Measurements from ENCODE around the gene ABCC3.

ABCC3 gene

DNA sequence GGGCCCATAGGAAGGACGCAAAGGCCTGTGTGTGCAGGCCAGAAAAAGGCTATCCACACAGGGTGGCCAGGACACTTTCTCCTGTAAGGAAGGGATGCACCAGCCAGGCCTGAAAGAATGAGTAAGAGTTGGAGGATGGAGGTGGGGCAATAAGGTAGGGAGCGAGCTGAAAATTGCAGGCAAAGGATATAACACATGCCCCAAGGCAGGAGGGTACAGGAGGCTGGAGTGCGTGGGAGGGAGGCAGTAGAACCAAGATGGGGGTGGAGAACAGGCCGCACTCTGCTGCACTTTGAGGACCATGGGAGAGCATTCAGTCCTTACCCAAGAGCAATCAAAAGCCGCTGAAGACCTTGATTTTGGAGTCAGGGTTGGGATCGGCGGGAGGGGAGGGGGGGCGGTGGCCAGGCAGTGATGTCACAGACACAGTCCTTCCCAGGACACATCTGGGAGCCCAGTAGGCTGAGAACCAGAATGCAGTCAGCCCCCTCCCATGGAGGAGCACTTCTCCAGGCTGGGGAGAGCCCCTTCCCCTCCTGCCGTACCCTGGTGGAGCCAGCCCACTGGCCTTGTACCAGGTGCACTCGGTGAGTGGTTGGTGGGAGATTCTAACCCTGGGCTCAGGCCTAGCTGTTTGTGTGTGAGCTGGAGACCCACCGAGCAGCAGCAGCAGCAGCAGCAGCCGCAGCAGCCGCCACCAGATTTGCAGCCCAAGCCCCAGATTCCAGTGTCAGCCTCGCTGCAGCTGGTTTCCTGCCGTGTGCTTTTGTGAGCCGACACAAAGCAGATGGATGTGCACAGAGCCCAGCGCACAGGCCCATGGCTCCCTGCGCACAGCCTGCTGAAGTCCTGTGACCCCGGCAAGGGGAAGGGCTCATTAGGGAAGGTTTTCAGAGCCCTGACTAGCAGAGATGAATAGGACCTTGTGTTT lies 55.5 kb downstream of the ABCC3 start:
- WGBS, 2 donors (ENCODE audit: extremely low coverage in 2 of 2, insufficient read length in 2 of 2, insufficient replicate concordance in 1 of 2) = no CpG with 5 or more reads among the region's 19 CpGs
- Histone ChIP-seq H3K4me2 (ENCODE audit: insufficient read depth, low read length, poor library complexity, severe bottlenecking) (peak overlapping the region; percentile 39), H3K18ac (ENCODE audit: low read length) (peak overlapping the region; percentile 93), H3K27me3 (ENCODE audit: control insufficient read depth in 3 of 3, insufficient read depth in 3 of 3, low read depth in 1 of 3, low read length in 3 of 3) (no peaks in the 10 kb centered on the region), H3K36me3 (replicated peaks in 1 of 2; ENCODE audit: control insufficient read depth in 2 of 2, insufficient read depth in 2 of 2, low read length in 2 of 2) (peaks cover 2 to 27% of the 10 kb centered on the region in 2 donors), H3K4me1 (ENCODE audit: control insufficient read depth in 2 of 2, insufficient read depth in 1 of 2, low read depth in 1 of 2, low read length in 2 of 2) (peaks cover 37 to 38% of the 10 kb centered on the region in 2 donors), H2BK15ac (ENCODE audit: low read length) (peak overlapping the region; percentile 40), H3K9me3 (replicated peaks in 1 of 2; ENCODE audit: control insufficient read depth in 2 of 2, insufficient read depth in 1 of 2, low read depth in 1 of 2, low read length in 2 of 2) (no peaks in the 10 kb centered on the region), H3K27ac (replicated peaks; ENCODE audit: low read length) (peak overlapping the region; percentile 99), H2BK120ac (ENCODE audit: low read depth, low read length) (peak overlapping the region; percentile 66), H3K14ac (ENCODE audit: low read length) (no peak overlapping the region), H3K4me3 (ENCODE audit: low read length in 2 of 2) (peak overlapping the region in 1 of 2 donors; percentile 42), H2AFZ (ENCODE audit: low read length) (peak overlapping the region; percentile 85), H4K8ac (ENCODE audit: low read depth, low read length) (no peak overlapping the region), H3K79me1 (ENCODE audit: low read depth, low read length) (no peaks in the 10 kb centered on the region), H3K4ac (ENCODE audit: low read length) (peak overlapping the region; percentile 2), H4K91ac (ENCODE audit: low read depth, low read length, poor library complexity) (peak overlapping the region; percentile 7), H2BK12ac (ENCODE audit: low read length) (peak overlapping the region; percentile 84), H3K9ac (ENCODE audit: low read depth, low read length, poor library complexity) (peak overlapping the region; percentile 63), H2BK5ac (ENCODE audit: low read length) (peak overlapping the region; percentile 35), H2AK5ac (ENCODE audit: low read depth, low read length) (peak overlapping the region; percentile 60), H3K23ac (ENCODE audit: low read depth, low read length, poor library complexity) (no peak overlapping the region)
- DNase-seq (ENCODE audit: low spot score) = peak; percentile 88

DNA sequence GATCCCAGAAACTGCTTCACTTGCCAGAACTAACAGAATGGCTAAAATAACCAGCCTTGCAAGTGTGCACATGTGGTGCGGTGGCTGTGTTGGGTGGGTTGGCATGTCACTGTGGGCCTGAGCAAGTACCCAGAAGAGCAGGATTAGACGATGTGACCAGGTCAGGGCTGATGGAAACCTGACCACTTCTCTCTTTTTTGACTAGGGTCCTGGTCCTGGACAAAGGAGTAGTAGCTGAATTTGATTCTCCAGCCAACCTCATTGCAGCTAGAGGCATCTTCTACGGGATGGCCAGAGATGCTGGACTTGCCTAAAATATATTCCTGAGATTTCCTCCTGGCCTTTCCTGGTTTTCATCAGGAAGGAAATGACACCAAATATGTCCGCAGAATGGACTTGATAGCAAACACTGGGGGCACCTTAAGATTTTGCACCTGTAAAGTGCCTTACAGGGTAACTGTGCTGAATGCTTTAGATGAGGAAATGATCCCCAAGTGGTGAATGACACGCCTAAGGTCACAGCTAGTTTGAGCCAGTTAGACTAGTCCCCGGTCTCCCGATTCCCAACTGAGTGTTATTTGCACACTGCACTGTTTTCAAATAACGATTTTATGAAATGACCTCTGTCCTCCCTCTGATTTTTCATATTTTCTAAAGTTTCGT lies 56.3 kb downstream of the ABCC3 start:
- Histone ChIP-seq H3K27me3 (ENCODE audit: control insufficient read depth in 3 of 3, insufficient read depth in 3 of 3, low read depth in 1 of 3, low read length in 3 of 3) (no peaks in the 10 kb centered on the region), H3K18ac (ENCODE audit: low read length) (peak overlapping the region; percentile 46), H3K4ac (ENCODE audit: low read length) (no peak overlapping the region), H2BK15ac (ENCODE audit: low read length) (no peak overlapping the region), H4K8ac (ENCODE audit: low read depth, low read length) (no peak overlapping the region), H2BK12ac (ENCODE audit: low read length) (no peak overlapping the region), H3K14ac (ENCODE audit: low read length) (no peak overlapping the region), H4K91ac (ENCODE audit: low read depth, low read length, poor library complexity) (no peak overlapping the region), H3K4me3 (ENCODE audit: low read length in 2 of 2) (peak overlapping the region in 1 of 2 donors; percentile 42), H3K27ac (replicated peaks; ENCODE audit: low read length) (peak overlapping the region; percentile 99), H2BK120ac (ENCODE audit: low read depth, low read length) (no peak overlapping the region), H3K4me1 (ENCODE audit: control insufficient read depth in 2 of 2, insufficient read depth in 1 of 2, low read depth in 1 of 2, low read length in 2 of 2) (peaks cover 37 to 38% of the 10 kb centered on the region in 2 donors), H3K36me3 (replicated peaks in 1 of 2; ENCODE audit: control insufficient read depth in 2 of 2, insufficient read depth in 2 of 2, low read length in 2 of 2) (peaks cover 10 to 35% of the 10 kb centered on the region in 2 donors), H3K23ac (ENCODE audit: low read depth, low read length, poor library complexity) (no peak overlapping the region), H2AK5ac (ENCODE audit: low read depth, low read length) (no peak overlapping the region), H2AFZ (ENCODE audit: low read length) (peak overlapping the region; percentile 85), H3K9ac (ENCODE audit: low read depth, low read length, poor library complexity) (no peak overlapping the region), H3K4me2 (ENCODE audit: insufficient read depth, low read length, poor library complexity, severe bottlenecking) (no peak overlapping the region), H2BK5ac (ENCODE audit: low read length) (no peak overlapping the region), H3K9me3 (replicated peaks in 1 of 2; ENCODE audit: control insufficient read depth in 2 of 2, insufficient read depth in 1 of 2, low read depth in 1 of 2, low read length in 2 of 2) (no peaks in the 10 kb centered on the region), H3K79me1 (ENCODE audit: low read depth, low read length) (no peaks in the 10 kb centered on the region)
- DNase-seq (ENCODE audit: low spot score) = no peak
- WGBS, 2 donors (ENCODE audit: extremely low coverage in 2 of 2, insufficient read length in 2 of 2, insufficient replicate concordance in 1 of 2) = no CpG with 5 or more reads among the region's 9 CpGs

DNA sequence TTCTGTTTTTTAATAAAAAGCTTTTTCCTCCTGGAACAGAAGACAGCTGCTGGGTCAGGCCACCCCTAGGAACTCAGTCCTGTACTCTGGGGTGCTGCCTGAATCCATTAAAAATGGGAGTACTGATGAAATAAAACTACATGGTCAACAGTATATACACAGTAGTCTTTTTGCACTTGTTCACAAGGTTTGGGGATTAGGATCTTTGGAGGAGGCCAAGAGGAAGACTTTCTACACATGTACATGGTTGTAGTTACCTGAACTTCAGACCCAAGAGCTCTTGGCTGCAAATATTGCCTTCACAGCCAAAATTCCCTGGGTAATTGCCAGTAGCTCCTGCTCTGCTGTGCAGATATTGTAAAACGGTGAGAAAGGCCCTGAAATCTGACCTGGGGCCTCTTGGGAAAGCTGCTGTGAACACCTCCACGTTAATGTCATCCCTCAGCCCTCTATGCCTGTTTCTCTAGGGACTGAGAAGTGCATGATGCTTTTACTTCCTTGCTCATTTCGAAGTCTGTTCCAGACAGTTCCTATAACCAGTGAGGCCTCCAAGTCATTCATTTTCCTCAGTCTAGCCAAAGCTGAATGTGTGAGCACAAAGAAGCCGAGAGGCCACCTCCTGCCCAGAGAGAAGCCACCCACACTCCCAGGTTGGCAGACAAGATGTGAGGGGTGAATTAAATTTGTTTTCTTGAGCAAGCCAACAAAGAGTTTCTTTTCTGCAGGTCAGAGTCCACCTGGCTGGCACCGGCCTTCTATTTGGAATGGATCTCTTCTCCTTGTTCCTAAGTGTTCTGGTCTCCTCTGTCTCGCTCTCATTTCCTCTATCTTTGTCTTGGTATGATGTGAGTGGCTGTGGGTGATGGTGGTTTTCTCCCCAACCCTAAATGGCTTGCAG lies 57.1 kb downstream of the ABCC3 start:
- Histone ChIP-seq H3K23ac (ENCODE audit: low read depth, low read length, poor library complexity) (no peak overlapping the region), H3K4me3 (ENCODE audit: low read length in 2 of 2) (no peak overlapping the region), H3K9me3 (replicated peaks in 1 of 2; ENCODE audit: control insufficient read depth in 2 of 2, insufficient read depth in 1 of 2, low read depth in 1 of 2, low read length in 2 of 2) (no peaks in the 10 kb centered on the region), H3K27me3 (ENCODE audit: control insufficient read depth in 3 of 3, insufficient read depth in 3 of 3, low read depth in 1 of 3, low read length in 3 of 3) (no peaks in the 10 kb centered on the region), H3K27ac (replicated peaks; ENCODE audit: low read length) (peak overlapping the region; percentile 99), H3K36me3 (replicated peaks in 1 of 2; ENCODE audit: control insufficient read depth in 2 of 2, insufficient read depth in 2 of 2, low read length in 2 of 2) (peaks cover 10 to 43% of the 10 kb centered on the region in 2 donors), H3K18ac (ENCODE audit: low read length) (no peak overlapping the region), H3K9ac (ENCODE audit: low read depth, low read length, poor library complexity) (no peak overlapping the region), H2BK12ac (ENCODE audit: low read length) (no peak overlapping the region), H3K14ac (ENCODE audit: low read length) (no peak overlapping the region), H2BK120ac (ENCODE audit: low read depth, low read length) (no peak overlapping the region), H3K79me1 (ENCODE audit: low read depth, low read length) (no peaks in the 10 kb centered on the region), H2AFZ (ENCODE audit: low read length) (no peak overlapping the region), H4K91ac (ENCODE audit: low read depth, low read length, poor library complexity) (no peak overlapping the region), H3K4me1 (ENCODE audit: control insufficient read depth in 2 of 2, insufficient read depth in 1 of 2, low read depth in 1 of 2, low read length in 2 of 2) (peaks cover 29 to 34% of the 10 kb centered on the region in 2 donors), H2BK5ac (ENCODE audit: low read length) (no peak overlapping the region), H4K8ac (ENCODE audit: low read depth, low read length) (no peak overlapping the region), H3K4me2 (ENCODE audit: insufficient read depth, low read length, poor library complexity, severe bottlenecking) (no peak overlapping the region), H2BK15ac (ENCODE audit: low read length) (peak overlapping the region; percentile 40), H2AK5ac (ENCODE audit: low read depth, low read length) (no peak overlapping the region), H3K4ac (ENCODE audit: low read length) (no peak overlapping the region)
- no CpG with 5 or more reads among the region's 6 CpGs for WGBS, 2 donors (ENCODE audit: extremely low coverage in 2 of 2, insufficient read length in 2 of 2, insufficient replicate concordance in 1 of 2)
- no peak for DNase-seq (ENCODE audit: low spot score)

All from neuronal stem cell (in vitro differentiated cells).